Esophagus squamous epithelium (tissue), 4 donors: ENCODE measurements around the gene LY6G6F.

Source experiments
- POLR2A ChIP-seq, 4 donors: fragments of 450-650 bp; IDR thresholded peaks; one replicate each; pipeline ENCODE4 v1.6.1; 2017; ENCODE audit warnings: antibody characterized with exemption in 4 of 4, mild to moderate bottlenecking in 4 of 4, moderate library complexity in 3 of 4
- TF ChIP-seq, protein P1 (sequence below), 6 experiments: fragments of 450-650 bp in 4 of 6; fragments of 200-600 bp in 2 of 6; sonication (generic) in 2 of 6; IDR thresholded peaks; one replicate each; pipeline ENCODE4 v1.5.1; 2016 to 2019; ENCODE audit warnings: antibody characterized with exemption in 6 of 6, mild to moderate bottlenecking in 4 of 6, moderate library complexity in 4 of 6

GRCh38 chr6:31730631-31731086 lies 24.0 kb downstream of the LY6G6F start:
- TF ChIP-seq, protein P1, sequence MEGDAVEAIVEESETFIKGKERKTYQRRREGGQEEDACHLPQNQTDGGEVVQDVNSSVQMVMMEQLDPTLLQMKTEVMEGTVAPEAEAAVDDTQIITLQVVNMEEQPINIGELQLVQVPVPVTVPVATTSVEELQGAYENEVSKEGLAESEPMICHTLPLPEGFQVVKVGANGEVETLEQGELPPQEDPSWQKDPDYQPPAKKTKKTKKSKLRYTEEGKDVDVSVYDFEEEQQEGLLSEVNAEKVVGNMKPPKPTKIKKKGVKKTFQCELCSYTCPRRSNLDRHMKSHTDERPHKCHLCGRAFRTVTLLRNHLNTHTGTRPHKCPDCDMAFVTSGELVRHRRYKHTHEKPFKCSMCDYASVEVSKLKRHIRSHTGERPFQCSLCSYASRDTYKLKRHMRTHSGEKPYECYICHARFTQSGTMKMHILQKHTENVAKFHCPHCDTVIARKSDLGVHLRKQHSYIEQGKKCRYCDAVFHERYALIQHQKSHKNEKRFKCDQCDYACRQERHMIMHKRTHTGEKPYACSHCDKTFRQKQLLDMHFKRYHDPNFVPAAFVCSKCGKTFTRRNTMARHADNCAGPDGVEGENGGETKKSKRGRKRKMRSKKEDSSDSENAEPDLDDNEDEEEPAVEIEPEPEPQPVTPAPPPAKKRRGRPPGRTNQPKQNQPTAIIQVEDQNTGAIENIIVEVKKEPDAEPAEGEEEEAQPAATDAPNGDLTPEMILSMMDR (IDR thresholded peaks at IDR 0.05): no peak
- TF ChIP-seq POLR2A (IDR thresholded peaks at IDR 0.05): no peak
